HepG2 (cell line): ENCODE measurements around the gene TWNK. TPM values are rescaled to one million over a fixed set of nuclear protein-coding genes. Genes with fewer than 3 reads are reported as not detected.

ENCODE experiments used
- BRCA1 ChIP-seq: sonication (generic); formaldehyde crosslinking; IDR thresholded peaks from 2 replicates; pipeline ENCODE4 v1.4.0; 2020; ENCODE audit warnings: missing genetic modification reagents
- CBX2 ChIP-seq, 2 experiments: fragments of 200-600 bp in 1 of 2; sonication (generic); formaldehyde crosslinking in 1 of 2; IDR thresholded peaks; 2 replicates each; pipeline versions ENCODE4 v1.7.0 to v1.8.1; 2018 to 2022; ENCODE audit warnings: low read depth in 2 of 2, low read length in 1 of 2, mild to moderate bottlenecking in 1 of 2, missing genetic modification reagents in 1 of 2
- EHMT2 ChIP-seq: fragments of 200-600 bp; sonication (generic); IDR thresholded peaks from 2 replicates; pipeline ENCODE4 v1.7.0; 2017; ENCODE audit warnings: antibody characterized with exemption, low read depth, low read length, borderline replicate concordance
- GABPA ChIP-seq, 2 experiments: IDR thresholded peaks; 2 replicates each; pipeline ENCODE4 v1.6.1; 2011 to 2016; ENCODE audit warnings: low read depth in 2 of 2, low read length in 1 of 2, missing biosample characterization in 1 of 2, missing genetic modification characterization in 1 of 2
- HIC2 ChIP-seq: sonication (generic); formaldehyde crosslinking; IDR thresholded peaks from 2 replicates; pipeline ENCODE4 v1.9.0; 2022; ENCODE audit warnings: low read depth, missing genetic modification reagents
- MNT ChIP-seq: fragments of 450-650 bp; IDR thresholded peaks from 2 replicates; pipeline ENCODE4 v1.6.1; 2016
- MTERF4 ChIP-seq: sonication (generic); formaldehyde crosslinking; IDR thresholded peaks from 2 replicates; pipeline ENCODE4 v1.8.0; 2023; ENCODE audit warnings: mild to moderate bottlenecking, missing genetic modification reagents
- POLR2AphosphoS5 ChIP-seq: IDR thresholded peaks from 2 replicates; pipeline ENCODE4 v1.6.1; 2012; ENCODE audit warnings: low read depth, low read length
- SUZ12 ChIP-seq: fragments of 150-350 bp; IDR thresholded peaks from 2 replicates; pipeline ENCODE4 v1.6.1; 2014; ENCODE audit warnings: low read depth, low read length
- TAF1 ChIP-seq: sonication (generic); formaldehyde crosslinking; IDR thresholded peaks from 2 replicates; pipeline ENCODE4 v1.4.0; 2020; ENCODE audit warnings: missing genetic modification reagents
- TEAD3 ChIP-seq: optimal IDR thresholded peaks from 2 replicates; pipeline ENCODE3; 2016; ENCODE audit warnings: borderline replicate concordance
- TOPORS ChIP-seq: sonication (generic); formaldehyde crosslinking; IDR thresholded peaks from 2 replicates; pipeline ENCODE4 v1.8.0; 2023; ENCODE audit warnings: mild to moderate bottlenecking, missing genetic modification reagents
- ZC3H13 ChIP-seq: sonication (generic); formaldehyde crosslinking; IDR thresholded peaks from 2 replicates; pipeline ENCODE4 v1.8.1; 2023; ENCODE audit warnings: mild to moderate bottlenecking, missing genetic modification reagents, moderate library complexity
- ZFP1 ChIP-seq: IDR thresholded peaks from 2 replicates; pipeline ENCODE4 v1.6.1; 2016
- ZKSCAN8 ChIP-seq: IDR thresholded peaks from 2 replicates; pipeline ENCODE4 v1.6.1; 2016; ENCODE audit warnings: borderline replicate concordance, missing genetic modification reagents, missing compliant biosample characterization
- ZNF224 ChIP-seq: sonication (generic); formaldehyde crosslinking; IDR thresholded peaks from 2 replicates; pipeline ENCODE4 v1.5.0; 2020; ENCODE audit warnings: mild to moderate bottlenecking, missing genetic modification reagents
- ZNF251 ChIP-seq: sonication (generic); formaldehyde crosslinking; IDR thresholded peaks from 2 replicates; pipeline ENCODE4 v1.9.0; 2021; ENCODE audit warnings: mild to moderate bottlenecking, missing genetic modification reagents
- ZNF552 ChIP-seq: sonication (generic); formaldehyde crosslinking; IDR thresholded peaks from 2 replicates; pipeline ENCODE4 v1.9.0; 2022; ENCODE audit warnings: missing genetic modification reagents, mild to moderate bottlenecking, borderline replicate concordance
- ZNF598 ChIP-seq: sonication (generic); formaldehyde crosslinking; IDR thresholded peaks from 2 replicates; pipeline ENCODE4 v1.5.1; 2020; ENCODE audit warnings: mild to moderate bottlenecking, missing genetic modification reagents, borderline replicate concordance
- polyA plus RNA-seq, 8 experiments: library from polyadenylated mRNA; depleted of rRNA in 3 of 8; stranded (reverse) in 7 of 8; unstranded in 1 of 8; fragments of >200 nt; fragmentation: Illumina TruSeq in 4 of 8; extraction: Trizol in 4 of 8; gene quantifications; 2 replicates each; pipeline versions ENCODE4 v1.2.1 to v1.2.3, GENCODE V29; 2011 to 2016; ENCODE audit warnings: low read depth in 4 of 8, missing spikeins in 1 of 8, mixed read lengths in 1 of 8; ENCODE audit not compliant: insufficient read depth in 1 of 8
- total RNA-seq, 5 experiments: library from RNA; depleted of rRNA; stranded (reverse); fragments of >200 nt; fragmentation: Illumina TruSeq; extraction: Trizol; gene quantifications; 2 replicates each; pipeline ENCODE4 v1.2.3, GENCODE V29; 2016; ENCODE audit warnings: low read depth in 1 of 5
- TF ChIP-seq, protein P1 (sequence below): sonication (generic); formaldehyde crosslinking; IDR thresholded peaks from 2 replicates; pipeline ENCODE4 v1.4.0; 2020; ENCODE audit warnings: mild to moderate bottlenecking, low read depth, missing genetic modification reagents
- TF ChIP-seq, protein P2 (sequence below): sonication (generic); formaldehyde crosslinking; IDR thresholded peaks from 2 replicates; pipeline ENCODE4 v1.8.1; 2022; ENCODE audit warnings: mild to moderate bottlenecking, missing genetic modification reagents

The TWNK gene
- total and polyA plus RNA-seq, 2 of the 13 experiments (the other 11 are each of a cell fraction or from before 2014, with no cell fraction given), result 10.7 to 16.5 TPM

GRCh38 chr10:101007915-101008822, 20.8 kb downstream of the TWNK start (continued):
- TF ChIP-seq HIC2 (CRISPR knock-in tag) (no peak), TOPORS (CRISPR knock-in tag) (no peak), EHMT2 (no peak), GABPA (IDR thresholded peaks at IDR 0.05; ENCODE audit: low read depth, low read length) (no peak), GABPA (CRISPR knock-in tag; IDR thresholded peaks at IDR 0.05; ENCODE audit: low read depth) (no peak), ZKSCAN8 (CRISPR knock-in tag) (no peak), ZNF224 (CRISPR knock-in tag) (no peak), ZNF552 (CRISPR knock-in tag) (no peak), TAF1 (CRISPR knock-in tag) (no peak), ZFP1 (CRISPR knock-in tag) (no peak), CBX2 (IDR thresholded peaks at IDR 0.05; ENCODE audit: low read depth, low read length) (no peak), CBX2 (CRISPR knock-in tag; IDR thresholded peaks at IDR 0.05; ENCODE audit: low read depth) (no peak), BRCA1 (no peak), TEAD3 (CRISPR knock-in tag) (peak; percentile 21), ZNF251 (CRISPR knock-in tag) (no peak), MNT (no peak), ZNF598 (CRISPR knock-in tag) (no peak), SUZ12 (no peak), MTERF4 (CRISPR knock-in tag) (no peak), ZC3H13 (CRISPR knock-in tag) (peak; percentile 84; the same call in 1 of the 2 replicates), POLR2AphosphoS5 (peak; percentile 51)
- TF ChIP-seq, protein P1, sequence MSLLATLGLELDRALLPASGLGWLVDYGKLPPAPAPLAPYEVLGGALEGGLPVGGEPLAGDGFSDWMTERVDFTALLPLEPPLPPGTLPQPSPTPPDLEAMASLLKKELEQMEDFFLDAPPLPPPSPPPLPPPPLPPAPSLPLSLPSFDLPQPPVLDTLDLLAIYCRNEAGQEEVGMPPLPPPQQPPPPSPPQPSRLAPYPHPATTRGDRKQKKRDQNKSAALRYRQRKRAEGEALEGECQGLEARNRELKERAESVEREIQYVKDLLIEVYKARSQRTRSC (CRISPR knock-in tag), result no peak
- TF ChIP-seq, protein P2, sequence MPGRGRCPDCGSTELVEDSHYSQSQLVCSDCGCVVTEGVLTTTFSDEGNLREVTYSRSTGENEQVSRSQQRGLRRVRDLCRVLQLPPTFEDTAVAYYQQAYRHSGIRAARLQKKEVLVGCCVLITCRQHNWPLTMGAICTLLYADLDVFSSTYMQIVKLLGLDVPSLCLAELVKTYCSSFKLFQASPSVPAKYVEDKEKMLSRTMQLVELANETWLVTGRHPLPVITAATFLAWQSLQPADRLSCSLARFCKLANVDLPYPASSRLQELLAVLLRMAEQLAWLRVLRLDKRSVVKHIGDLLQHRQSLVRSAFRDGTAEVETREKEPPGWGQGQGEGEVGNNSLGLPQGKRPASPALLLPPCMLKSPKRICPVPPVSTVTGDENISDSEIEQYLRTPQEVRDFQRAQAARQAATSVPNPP (CRISPR knock-in tag), result no peak
